ENCODE measurements around the gene MACF1.
"Not testable (repeated sequence)": the region's sequence is repeated elsewhere in the genome, so short reads cannot be mapped to it uniquely, and the experiment has no call there.

The MACF1 gene

GRCh38 chr1:39182804-39183203 is 21.7 kb upstream of the MACF1 start:
- DNase-seq = no peak

DNA sequence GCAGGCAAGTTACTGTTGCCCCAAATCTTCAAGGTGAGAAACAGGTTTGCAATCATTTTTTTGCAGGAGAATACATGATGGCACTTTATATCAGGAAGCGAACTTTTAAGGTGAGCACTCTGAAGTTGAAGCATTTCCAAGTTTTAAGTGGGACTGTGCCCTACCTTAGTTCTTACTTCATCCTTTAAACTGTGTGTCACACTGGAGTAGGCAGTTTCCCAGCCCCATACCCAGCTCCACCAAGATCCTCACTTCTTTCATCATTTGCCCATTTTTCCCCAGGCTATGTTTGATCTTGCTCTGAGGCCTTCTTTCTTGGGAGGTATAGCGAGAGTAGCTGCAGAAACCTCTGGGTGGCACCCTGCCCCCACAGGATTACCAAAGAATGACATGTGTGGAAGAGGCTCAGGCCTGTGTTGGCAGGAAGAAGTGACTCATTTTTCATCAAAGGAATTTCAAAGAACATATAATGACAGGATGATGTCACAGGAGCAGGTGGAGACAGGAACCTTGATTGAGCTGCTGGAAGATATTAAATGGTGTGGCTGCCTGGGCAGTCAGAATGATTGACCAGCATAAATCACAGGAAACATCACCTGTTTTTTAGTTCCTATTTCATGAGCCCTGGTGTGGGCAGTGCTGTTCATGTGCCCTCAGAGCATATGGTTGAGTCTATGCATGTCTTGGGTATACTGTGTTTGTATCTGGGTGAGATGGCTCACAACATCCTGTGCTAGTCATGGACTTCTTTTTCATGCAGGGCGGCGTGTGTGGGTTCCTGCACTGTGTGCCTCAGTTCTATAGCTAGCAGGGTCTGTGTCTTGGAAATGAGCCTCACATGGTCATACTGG is 20.8 kb upstream of the MACF1 start:
- peak; percentile 23 for DNase-seq

DNA sequence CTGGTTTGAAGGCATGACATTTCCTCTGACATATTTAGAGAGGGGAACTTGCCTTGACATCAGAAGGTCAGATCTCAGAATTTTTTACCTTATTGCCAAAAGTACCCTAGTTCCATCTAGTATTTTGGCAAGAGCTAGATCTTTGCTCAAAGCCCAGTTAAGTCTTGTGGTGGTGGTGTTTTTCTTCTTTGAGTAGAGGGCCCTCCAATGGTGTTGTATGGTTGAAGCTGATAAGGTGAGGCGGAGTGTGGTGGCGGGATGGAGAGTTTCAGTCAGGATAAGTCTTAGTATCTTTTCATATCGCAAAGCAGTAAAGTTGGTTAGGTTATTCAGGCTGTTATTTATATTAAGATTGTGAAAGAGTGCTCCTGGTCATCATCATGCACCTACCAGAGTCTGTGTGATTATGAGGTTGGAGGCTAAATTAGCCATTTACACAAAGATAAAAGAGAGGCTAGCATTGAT is 20.1 kb upstream of the MACF1 start:
- no peak for DNase-seq

DNA sequence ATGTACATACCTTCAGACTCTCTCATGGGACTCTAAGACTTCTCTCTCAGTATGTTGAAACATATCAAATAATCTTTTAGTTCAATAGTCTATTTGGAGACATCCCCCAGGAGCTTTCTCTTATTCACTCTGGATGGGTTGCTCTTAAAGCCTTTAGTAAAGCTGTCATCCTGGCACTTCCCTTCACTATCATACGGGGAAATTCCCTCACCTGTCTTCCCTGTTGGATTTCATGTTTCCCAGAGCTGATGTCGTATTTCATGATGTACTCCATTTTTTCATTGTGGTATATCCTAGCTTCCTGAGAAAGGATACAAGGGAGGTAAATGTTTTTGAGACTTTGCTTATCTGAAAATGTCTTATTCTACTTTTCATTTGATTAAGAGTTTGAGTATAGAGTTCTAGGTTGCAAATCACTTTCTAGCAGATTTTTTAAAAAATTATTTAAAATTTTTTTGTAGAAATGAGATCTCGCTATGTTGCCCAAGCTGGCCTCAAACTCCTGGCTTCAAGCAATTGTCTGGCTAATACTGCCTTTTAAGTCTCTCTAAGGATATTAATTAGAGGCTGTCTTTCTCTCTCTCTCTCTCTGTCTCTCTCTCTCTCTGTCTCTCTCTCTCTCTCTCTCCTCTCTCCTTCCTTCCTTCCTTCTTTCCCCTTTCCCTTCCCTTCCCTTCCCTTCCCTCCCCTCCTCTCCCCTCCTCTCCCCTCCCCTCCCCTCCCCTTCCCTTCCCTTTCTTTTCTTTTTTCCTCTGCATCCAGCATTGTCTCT is 17.0 kb upstream of the MACF1 start:
- DNase-seq = no peak

GRCh38 chr1:39189592-39190041 is 14.9 kb upstream of the MACF1 start:
- DNase-seq = no peak

- no peak for DNase-seq
Measured at GRCh38 chr1:39190096-39190495, 14.4 kb upstream of the MACF1 start.

- DNase-seq = no peak
Measured at GRCh38 chr1:39194398-39195051, 10.0 kb upstream of the MACF1 start.

GRCh38 chr1:39195166-39196111 is 9.1 kb upstream of the MACF1 start:
- no peak for DNase-seq

GRCh38 chr1:39196244-39197215 is 8.0 kb upstream of the MACF1 start:
- DNase-seq = no peak

DNA sequence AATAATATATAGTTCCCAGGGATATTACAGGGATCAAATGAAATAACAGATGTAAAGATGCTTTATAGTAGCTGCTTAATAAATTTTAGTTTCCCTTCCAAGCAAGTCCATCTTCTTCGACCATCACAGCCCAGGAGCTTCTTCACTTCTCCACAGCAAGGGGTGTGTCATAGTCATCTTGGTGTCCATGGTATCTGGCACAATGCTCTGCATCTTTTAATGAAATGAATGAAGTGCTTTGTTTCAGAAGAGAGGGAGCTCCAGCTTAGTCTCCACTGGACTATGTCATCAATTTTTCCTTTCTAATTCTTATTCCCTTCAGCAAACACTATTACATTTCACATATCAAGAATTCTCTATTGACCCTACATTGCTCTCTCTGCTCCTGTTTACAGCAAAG is 4.9 kb upstream of the MACF1 start:
- DNase-seq = no peak

DNA sequence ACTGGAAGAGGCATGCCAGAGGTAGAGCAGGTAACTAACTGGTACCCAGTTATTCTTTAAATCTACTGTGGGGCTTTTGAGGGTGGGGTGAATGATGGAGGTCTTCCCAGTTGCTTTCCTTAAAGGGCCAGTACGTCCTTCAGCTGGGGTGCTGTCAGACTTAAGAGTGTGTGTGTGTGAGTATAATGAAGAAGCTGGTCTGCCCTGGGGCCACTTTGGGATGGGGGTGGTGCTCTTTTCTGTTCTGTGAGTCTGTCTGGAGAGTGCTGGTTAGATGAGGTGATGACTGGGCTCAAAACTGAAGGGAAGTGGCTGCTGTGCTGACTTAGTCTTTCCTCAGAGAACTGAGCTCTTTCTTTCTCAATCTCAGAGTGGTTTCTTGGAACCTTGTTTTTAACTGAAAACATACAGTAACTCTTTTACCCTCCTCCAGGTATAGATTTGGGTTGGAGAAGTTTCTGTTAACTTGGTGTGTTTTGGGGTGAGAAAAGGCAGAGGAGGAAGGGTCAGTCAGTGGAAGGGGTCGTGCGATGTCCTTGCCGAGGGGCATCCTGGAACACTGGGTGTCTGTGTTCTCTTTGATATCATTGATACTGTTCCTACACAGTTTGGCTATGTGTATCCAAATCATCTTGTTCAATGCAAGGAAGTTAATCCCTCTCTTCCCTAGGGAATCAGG is 746 bp downstream of the MACF1 start:
- no peak for DNase-seq

DNA sequence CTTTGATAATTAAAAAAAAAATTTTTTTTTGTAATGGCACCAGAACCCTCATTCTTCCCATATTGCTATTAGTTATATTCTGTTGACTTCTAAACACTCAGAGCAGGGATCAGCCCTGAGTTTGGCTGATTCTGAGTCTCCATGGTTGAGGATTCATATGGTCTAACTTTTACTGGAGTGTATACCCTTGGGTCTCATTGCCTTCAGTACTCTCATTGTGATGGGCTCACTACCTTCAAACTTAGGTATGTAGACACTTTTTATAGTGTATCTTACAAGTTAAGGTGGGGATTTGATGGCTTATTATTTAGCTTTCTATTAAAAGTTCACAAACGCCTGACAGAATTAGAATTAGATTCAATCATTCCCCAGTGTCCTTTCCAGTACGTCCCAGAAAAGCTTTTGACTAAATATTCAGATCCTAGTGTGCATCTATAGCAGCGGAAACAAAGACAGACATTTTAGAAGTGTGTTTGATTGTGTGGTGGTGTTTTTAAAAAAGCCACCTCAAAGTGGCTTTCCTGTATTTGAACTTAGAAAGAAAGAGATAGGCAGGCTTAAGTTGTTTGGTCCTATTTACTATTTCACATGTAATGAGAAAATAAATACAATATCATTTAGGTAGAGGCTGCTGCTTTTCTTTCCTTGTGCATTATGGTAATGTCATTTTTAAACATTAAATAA is 1.4 kb downstream of the MACF1 start:
- DNase-seq = no peak

DNA sequence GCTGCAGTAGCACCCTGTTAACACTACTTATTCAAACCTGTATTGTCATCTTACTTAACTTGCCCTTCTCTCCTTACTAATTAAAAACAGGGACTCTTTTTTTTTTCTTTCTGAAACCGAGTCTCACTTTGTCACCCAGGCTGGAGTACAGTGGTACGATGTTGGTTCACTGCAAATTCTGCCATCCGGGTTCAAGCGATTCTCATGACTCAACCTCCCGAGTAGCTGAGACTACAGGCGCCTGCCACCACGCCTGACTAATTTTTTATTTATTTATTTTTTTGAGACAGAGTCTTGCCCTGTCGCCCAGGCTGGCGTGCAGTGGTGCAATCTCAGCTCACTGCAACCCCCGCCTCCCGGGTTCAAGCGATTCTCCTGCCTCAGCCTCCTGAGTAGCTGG is 3.9 kb downstream of the MACF1 start:
- DNase-seq = not testable (repeated sequence)

DNA sequence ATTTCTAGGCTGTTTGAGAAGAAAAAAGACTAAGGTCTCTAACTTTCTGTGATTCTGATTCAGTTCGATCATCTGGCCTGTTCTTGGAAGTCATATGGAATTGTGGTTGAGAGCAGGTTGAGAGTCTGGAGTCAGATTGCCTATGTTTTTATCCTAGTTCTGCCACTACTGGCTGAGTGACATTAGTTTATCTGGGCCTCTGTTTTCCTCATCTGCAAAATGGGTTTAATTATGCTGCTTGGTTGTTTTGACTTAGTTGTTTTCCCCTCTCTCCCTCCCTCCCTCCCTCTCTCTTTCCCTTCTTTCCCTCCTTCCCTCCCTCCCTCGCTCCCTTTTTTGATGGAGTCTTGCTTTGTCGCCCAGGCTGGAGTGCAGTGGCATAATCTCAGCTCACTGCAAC is 6.2 kb downstream of the MACF1 start:
- no peak for DNase-seq

DNA sequence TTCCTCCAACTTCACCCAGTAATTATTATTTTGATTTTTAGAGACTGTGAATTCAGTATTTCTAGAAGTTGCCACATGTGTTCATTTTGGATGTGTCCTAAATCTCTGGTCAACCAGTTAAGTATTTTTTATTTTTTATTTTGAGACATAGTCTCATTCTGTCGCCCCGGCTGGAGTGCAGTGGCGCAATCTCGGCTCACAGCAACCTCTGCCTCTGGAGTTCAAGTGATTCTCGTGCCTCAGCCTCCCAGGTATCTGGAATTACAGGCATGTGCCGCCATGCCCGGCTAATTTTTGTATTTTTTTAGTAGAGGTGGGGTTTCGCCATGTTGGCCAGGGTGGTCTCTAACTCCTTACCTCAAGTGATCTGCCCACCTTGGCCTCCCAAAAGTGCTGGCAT is 8.0 kb downstream of the MACF1 start:
- DNase-seq = no peak

DNA sequence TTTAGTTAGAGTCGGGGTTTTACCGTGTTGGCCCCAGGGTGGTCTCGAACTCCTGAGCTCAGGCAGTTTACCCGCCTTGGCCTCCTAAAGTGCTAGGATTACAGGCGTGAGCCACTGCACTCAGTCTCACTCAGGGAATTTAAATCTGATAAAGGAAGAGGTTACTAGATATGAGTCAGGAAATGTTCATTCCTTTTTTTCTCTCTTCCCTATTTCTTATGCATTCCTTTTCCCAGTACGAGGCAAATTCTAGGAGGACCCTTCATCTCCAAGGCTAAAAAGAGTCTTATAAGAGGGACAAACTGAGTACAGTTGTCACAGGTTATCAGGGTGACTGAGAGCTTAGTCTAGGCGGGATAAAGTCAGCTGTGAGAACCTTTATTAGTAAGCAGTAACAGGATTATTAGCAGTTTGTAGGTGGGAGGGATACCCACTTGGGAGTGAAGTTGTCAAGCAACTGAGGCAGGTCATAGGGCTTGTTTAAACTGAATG is 9.1 kb downstream of the MACF1 start:
- DNase-seq = no peak

DNA sequence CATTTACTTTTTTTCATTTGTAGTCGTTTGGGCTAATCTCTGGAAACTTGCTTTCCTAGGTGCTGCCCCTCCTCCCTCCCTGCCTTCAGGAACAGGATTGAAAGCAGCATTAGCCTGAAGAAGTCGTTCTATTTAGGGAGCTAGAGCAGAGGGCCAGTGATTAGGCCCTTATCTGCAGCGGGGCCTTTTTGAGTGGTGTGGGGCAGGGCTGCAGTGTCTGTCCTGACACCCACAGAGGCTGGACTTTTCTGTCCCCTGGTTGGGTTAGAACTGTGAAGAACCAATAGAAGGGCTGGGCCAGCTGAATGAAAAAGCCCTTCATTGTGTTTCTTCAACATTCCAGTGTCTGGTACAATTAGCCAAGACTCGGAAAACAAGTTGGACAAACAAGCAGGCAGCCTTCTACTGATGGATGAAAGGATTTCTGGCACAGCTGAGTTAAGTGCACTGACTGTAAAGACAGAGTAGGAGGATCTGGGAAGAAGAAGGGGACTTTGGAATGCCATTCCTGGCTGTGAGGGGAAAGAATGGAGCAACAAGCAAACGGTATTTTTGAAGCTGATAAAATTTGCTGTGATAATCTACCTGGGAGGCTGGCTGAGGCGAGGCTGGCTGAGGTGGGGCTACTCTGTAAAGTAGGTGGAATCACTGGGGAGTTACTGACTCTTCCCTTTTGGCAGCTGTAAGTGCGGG is 9.7 kb downstream of the MACF1 start:
- no peak for DNase-seq

GRCh38 chr1:39214714-39214997 is 10.2 kb downstream of the MACF1 start:
- DNase-seq = no peak
